Purkinje cell (primary cell): ENCODE measurements around the gene WDR35. TPM values are rescaled to one million over a fixed set of nuclear protein-coding genes. Genes with fewer than 3 reads are reported as not detected.

Experiments used
- polyA plus RNA-seq: library from polyadenylated mRNA; unstranded; fragments of >200 nt; fragmentation: Nextera tagmentation; gene quantifications from 2 replicates; pipeline ENCODE4 v1.2.1, GENCODE V29; 2014

Gene WDR35
- 7.0 and 7.9 TPM in 2 replicates for polyA plus RNA-seq

GRCh38 chr2:19989667-19990415, at the start of gene WDR35:
WDR35 (minus strand) TSS chr2:19990105; CDS start chr2:19990015, 90 bp downstream.

GRCh38 chr2:20012282-20013125, 22.6 kb upstream of the WDR35 start, which contains the start of gene MATN3:
MATN3 (minus strand) TSS chr2:20012668; CDS start chr2:20012631, 37 bp downstream.

GRCh38 chr2:19901442-19902215, 88.3 kb downstream of the WDR35 start, which contains the start of gene TTC32:
TTC32 (minus strand) TSS chr2:19901983; CDS start chr2:19901854, 129 bp downstream.

Other genes with a start within 250 kb of the WDR35 start
- 17.8 and 31.5 TPM in 2 replicates for gene TTC32, start 88.1 kb downstream of the WDR35 start, polyA plus RNA-seq
- gene MATN3, start 22.6 kb upstream of the WDR35 start, polyA plus RNA-seq, result 0.65 TPM in 1 of 2 replicates, not detected in the other
- gene LAPTM4A, start 61.5 kb upstream of the WDR35 start, polyA plus RNA-seq, result 31.0 and 32.7 TPM in 2 replicates
- 3.1 and 9.0 TPM in 2 replicates for gene SDC1, start 235.0 kb upstream of the WDR35 start, polyA plus RNA-seq